H1 (cell line): ENCODE results near the gene NTRK2. TPM values are rescaled to one million over a fixed set of nuclear protein-coding genes. Genes with fewer than 3 reads are reported as not detected.

Source experiments
- ATF3 ChIP-seq: IDR thresholded peaks from 2 replicates; pipeline ENCODE4 v1.6.1; 2011; ENCODE audit warnings: low read depth, mild to moderate bottlenecking, low read length; ENCODE audit not compliant: insufficient read depth
- BACH1 ChIP-seq: IDR thresholded peaks from 2 replicates; pipeline ENCODE4 v1.6.1; 2012; ENCODE audit warnings: low read length, improper control_type of control experiment
- BCL11A ChIP-seq, 2 experiments: IDR thresholded peaks; one replicate each; pipeline ENCODE4 v1.6.1; 2011; ENCODE audit warnings: low read depth in 2 of 2, low read length in 2 of 2, mild to moderate bottlenecking in 2 of 2
- TAF7 ChIP-seq: optimal IDR thresholded peaks from 2 replicates; pipeline ENCODE3; 2011; ENCODE audit warnings: low read depth, mild to moderate bottlenecking, inconsistent platforms, low read length, moderate library complexity, borderline replicate concordance
- TBP ChIP-seq: IDR thresholded peaks from 2 replicates; pipeline ENCODE4 v1.6.1; 2011; ENCODE audit warnings: low read depth, low read length, improper control_type of control experiment
- polyA plus RNA-seq, 7 experiments: library from polyadenylated mRNA; depleted of rRNA in 3 of 7; stranded (reverse) in 5 of 7; unstranded in 2 of 7; fragments of >200 nt in 5 of 7; fragments of 200-250 nt in 2 of 7; gene quantifications; 1 replicate in 5 of 7; 2 replicates in 1 of 7; 4 replicates in 1 of 7; pipeline versions ENCODE4 v1.2.1 to v1.2.3, GENCODE V29; 2011 to 2013; ENCODE audit warnings: missing spikeins in 2 of 7, mixed read lengths in 2 of 7
- total RNA-seq: library from RNA; stranded (reverse); fragmentation: NEBNext Ultra II Directional; extraction: Animal tissue kit (Norgen Biotek cat#: 25700); gene quantifications from 2 replicates; pipeline ENCODE4 v1.2.1, GENCODE V29; 2021

Gene NTRK2
- total and polyA plus RNA-seq, 2 of the 8 experiments (the other 6 are each of a cell fraction or from before 2014, with no cell fraction given) = 0.03 to 0.04 TPM

DNA sequence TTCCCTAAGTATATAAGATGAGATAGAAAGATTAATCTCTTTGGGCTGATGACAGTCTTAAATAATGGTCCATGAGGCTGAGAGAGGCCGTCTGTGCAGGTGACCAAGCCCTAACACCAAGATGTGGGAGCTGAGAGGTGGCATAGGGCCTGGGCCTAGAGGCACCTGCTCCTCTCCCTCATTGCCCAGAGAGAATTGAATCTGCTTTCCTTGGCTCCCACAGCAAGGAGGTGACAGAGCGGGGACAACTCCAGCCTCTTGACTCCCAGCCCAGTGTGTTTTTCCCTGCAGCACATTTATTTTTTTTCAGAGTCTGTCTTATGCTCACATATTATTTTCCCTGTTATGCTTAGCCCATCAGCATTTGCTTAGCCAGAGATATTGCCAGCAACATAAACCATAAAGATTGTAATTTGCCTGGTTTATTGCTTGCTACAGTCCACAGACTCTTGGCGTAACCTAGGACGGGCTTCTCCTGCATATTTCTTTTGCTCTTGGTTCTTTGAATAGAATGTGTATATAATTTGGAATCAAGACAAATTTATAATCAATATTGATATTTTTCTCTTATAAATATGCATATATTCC lies 105.6 kb downstream of the NTRK2 start (continued):
- TF ChIP-seq ATF3 = no peak
- TF ChIP-seq TBP = no peak
- TF ChIP-seq TAF7 = no peak
- no peak for TF ChIP-seq BCL11A (IDR thresholded peaks at IDR 0.05; ENCODE audit: low read depth in 2 of 2, low read length in 2 of 2)
- TF ChIP-seq BACH1 = no peak
